H9 (cell line): ENCODE data around the gene PTPRN2. TPM values are rescaled to one million over a fixed set of nuclear protein-coding genes. Genes with fewer than 3 reads are reported as not detected.

Experiments
- DNase-seq: peaks from one replicate; pipeline ENCODE4 v3.0.0-alpha.2; 2017
- H2AFZ ChIP-seq: one replicate; pipeline ENCODE4 v1.6.1; 2013; ENCODE audit warnings: mild to moderate bottlenecking, low read length, control low read depth, moderate library complexity
- H2AK5ac ChIP-seq: 2 replicates; pipeline ENCODE4 v1.6.1; 2013; ENCODE audit warnings: low read length, control low read depth, mixed read lengths; ENCODE audit not compliant: insufficient read length
- H2BK120ac ChIP-seq: one replicate; pipeline ENCODE4 v1.6.1; 2013; ENCODE audit warnings: low read depth, mild to moderate bottlenecking, low read length, control low read depth, inconsistent platforms; ENCODE audit not compliant: poor library complexity, severe bottlenecking
- H2BK12ac ChIP-seq: 2 replicates; pipeline ENCODE4 v1.6.1; 2013; ENCODE audit warnings: low read length, control low read depth, mixed read lengths, low read depth; ENCODE audit not compliant: insufficient read length
- H2BK15ac ChIP-seq: 2 replicates; pipeline ENCODE4 v1.6.1; 2013; ENCODE audit warnings: low read depth, low read length, control low read depth
- H2BK20ac ChIP-seq: one replicate; pipeline ENCODE4 v1.6.1; 2013; ENCODE audit warnings: low read depth, mild to moderate bottlenecking, low read length, control low read depth, inconsistent platforms; ENCODE audit not compliant: poor library complexity, severe bottlenecking
- H2BK5ac ChIP-seq: 2 replicates; pipeline ENCODE4 v1.6.1; 2013; ENCODE audit warnings: low read length, control low read depth, mixed read lengths; ENCODE audit not compliant: insufficient read length
- H3K14ac ChIP-seq: 2 replicates; pipeline ENCODE4 v1.6.1; 2013; ENCODE audit warnings: low read length, control low read depth; ENCODE audit not compliant: insufficient read depth
- H3K18ac ChIP-seq: 2 replicates; pipeline ENCODE4 v1.6.1; 2013; ENCODE audit warnings: low read depth, mild to moderate bottlenecking, mixed read lengths, low read length, control low read depth; ENCODE audit not compliant: insufficient read length
- H3K23ac ChIP-seq: 2 replicates; pipeline ENCODE4 v1.6.1; 2013; ENCODE audit warnings: low read length, control low read depth, mixed read lengths, low read depth; ENCODE audit not compliant: insufficient read length
- H3K23me2 ChIP-seq: 2 replicates; pipeline ENCODE4 v1.6.1; 2013; ENCODE audit warnings: low read depth, mild to moderate bottlenecking, mixed read lengths, low read length, control low read depth; ENCODE audit not compliant: insufficient read length, poor library complexity, severe bottlenecking
- H3K27ac ChIP-seq: 2 replicates; pipeline ENCODE4 v1.5.1; 2013; ENCODE audit warnings: low read length, control low read depth, mixed read lengths, low read depth; ENCODE audit not compliant: insufficient read length
- H3K27me3 ChIP-seq: 2 replicates; pipeline ENCODE4 v1.6.1; 2013; ENCODE audit warnings: low read length, control low read depth, inconsistent platforms; ENCODE audit not compliant: insufficient read depth
- H3K4ac ChIP-seq: 2 replicates; pipeline ENCODE4 v1.6.1; 2013; ENCODE audit warnings: low read depth, mild to moderate bottlenecking, control low read depth, inconsistent platforms, low read length, moderate library complexity
- H3K4me1 ChIP-seq: 2 replicates; pipeline ENCODE4 v1.6.1; 2013; ENCODE audit warnings: low read length, control low read depth, inconsistent platforms; ENCODE audit not compliant: insufficient read depth
- H3K4me2 ChIP-seq: 2 replicates; pipeline ENCODE4 v1.6.1; 2013; ENCODE audit warnings: low read length, control low read depth, mixed read lengths; ENCODE audit not compliant: insufficient read length, insufficient read depth
- H3K56ac ChIP-seq: 2 replicates; pipeline ENCODE4 v1.6.1; 2013; ENCODE audit warnings: low read depth, mild to moderate bottlenecking, mixed read lengths, low read length, control low read depth; ENCODE audit not compliant: insufficient read length
- H3K79me1 ChIP-seq: 2 replicates; pipeline ENCODE4 v1.6.1; 2013; ENCODE audit warnings: low read depth, mild to moderate bottlenecking, moderate library complexity, low read length, control low read depth, inconsistent platforms; ENCODE audit not compliant: insufficient read depth, poor library complexity, severe bottlenecking
- H3K79me2 ChIP-seq: 2 replicates; pipeline ENCODE4 v1.6.1; 2013; ENCODE audit warnings: low read length, control low read depth, inconsistent platforms; ENCODE audit not compliant: insufficient read depth
- H3K9ac ChIP-seq: 2 replicates; pipeline ENCODE4 v1.6.1; 2013; ENCODE audit warnings: low read length, control low read depth, mixed read lengths; ENCODE audit not compliant: insufficient read length; ENCODE audit errors: extremely low read depth
- H3K9me3 ChIP-seq: one replicate; pipeline ENCODE4 v1.6.1; 2013; ENCODE audit warnings: low read depth, low read length, inconsistent platforms; ENCODE audit not compliant: control insufficient read depth
- H3T11ph ChIP-seq: one replicate; pipeline ENCODE4 v1.6.1; 2013; ENCODE audit warnings: mild to moderate bottlenecking, low read length, control low read depth, inconsistent platforms
- H4K20me1 ChIP-seq: one replicate; pipeline ENCODE4 v1.6.1; 2013; ENCODE audit not compliant: control insufficient read depth, insufficient read length, insufficient read depth
- H4K5ac ChIP-seq: 2 replicates; pipeline ENCODE4 v1.6.1; 2013; ENCODE audit warnings: low read depth, mild to moderate bottlenecking, mixed read lengths, low read length, control low read depth; ENCODE audit not compliant: insufficient read length
- H4K8ac ChIP-seq: replicated peaks from 2 replicates; pipeline ENCODE4 v1.6.1; 2013; ENCODE audit warnings: low read length, control low read depth, mixed read lengths, low read depth; ENCODE audit not compliant: insufficient read length
- H4K91ac ChIP-seq: 2 replicates; pipeline ENCODE4 v1.6.1; 2013; ENCODE audit warnings: low read depth, mild to moderate bottlenecking, moderate library complexity, mixed read lengths, low read length, control low read depth; ENCODE audit not compliant: insufficient read length
- H3K27ac Mint-ChIP-seq, 3 experiments: 2 replicates in 2 of 3; 3 replicates in 1 of 3; pipeline ENCODE4 v1.8.0; 2020 to 2021; ENCODE audit warnings: mixed read lengths in 3 of 3, mild to moderate bottlenecking in 1 of 3, moderate library complexity in 1 of 3
- H3K27me3 Mint-ChIP-seq: 2 replicates; pipeline ENCODE4 v1.8.0; 2021; ENCODE audit warnings: low read depth, mild to moderate bottlenecking, moderate library complexity, mixed read lengths
- H3K36me3 Mint-ChIP-seq, 3 experiments: 2 replicates in 2 of 3; 3 replicates in 1 of 3; pipeline ENCODE4 v1.8.0; 2020 to 2021; ENCODE audit warnings: low read depth in 3 of 3, mixed read lengths in 3 of 3; ENCODE audit not compliant: insufficient read depth in 1 of 3
- H3K4me1 Mint-ChIP-seq, 2 experiments: 2 replicates each; pipeline ENCODE4 v1.8.0; 2020; ENCODE audit warnings: mixed read lengths in 2 of 2
- H3K4me3 Mint-ChIP-seq, 2 experiments: 2 replicates in 1 of 2; 3 replicates in 1 of 2; pipeline ENCODE4 v1.8.0; 2020 to 2021; ENCODE audit warnings: mild to moderate bottlenecking in 2 of 2, mixed read lengths in 2 of 2, moderate library complexity in 1 of 2
- H3K9me3 Mint-ChIP-seq, 2 experiments: 2 replicates in 1 of 2; 3 replicates in 1 of 2; pipeline ENCODE4 v1.8.0; 2020; ENCODE audit warnings: mild to moderate bottlenecking in 2 of 2, mixed read lengths in 2 of 2, moderate library complexity in 1 of 2
- CTCF ChIP-seq: fragments of 200-600 bp; sonication (generic); conservative IDR thresholded peaks from 3 replicates; pipeline ENCODE4 v1.8.0; 2021; ENCODE audit warnings: antibody characterized with exemption, mild to moderate bottlenecking
- WGBS: extraction: QIAGEN DNeasy Blood & Tissue Kit; methylation state at CpG from one replicate; pipeline ENCODE4 v1.1.7; 2013; ENCODE audit warnings: missing lambda C conversion rate, low lambda C conversion rate, mixed read lengths; ENCODE audit not compliant: insufficient read length; ENCODE audit errors: extremely low coverage; 5-methylcytosine and 5-hydroxymethylcytosine counted together
- total RNA-seq: library from RNA; stranded (reverse); gene quantifications from 2 replicates; pipeline ENCODE4 v1.2.1, GENCODE V29; 2021

Gene PTPRN2
- total RNA-seq, 1 experiment from 2014 or later, result 5.2 TPM

- H4K8ac ChIP-seq, result no peak overlapping the region
- TF ChIP-seq CTCF, result no peak
- H3K27me3 Mint-ChIP-seq, result peaks cover 55% of the 10 kb centered on the region
Observed at GRCh38 chr7:157773361-157773760, 814.3 kb downstream of the PTPRN2 start.

More at GRCh38 chr7:157773361-157773760, 814.3 kb downstream of the PTPRN2 start:
- H3K27ac ChIP-seq, result no peak overlapping the region
- no CpG with 5 or more reads among the region's 9 CpGs for WGBS
- H3K9ac ChIP-seq, result no peak overlapping the region
- no peak overlapping the region for H2BK5ac ChIP-seq
- H3K23ac ChIP-seq, result no peak overlapping the region
- Mint-ChIP-seq H3K36me3 (peaks cover 0 to 8% (median 5%) of the 10 kb centered on the region in 3 experiments; a peak in 5 of 7 replicates), H3K27ac (no peak overlapping the region), H3K4me1 (no peaks in the 10 kb centered on the region), H3K9me3 (peaks cover 11 to 13% of the 10 kb centered on the region in 2 experiments), H3K4me3 (peak overlapping the region in 1 of 2 experiments; percentile 43; a peak in 1 of 5 replicates)
- H3K4me2 ChIP-seq, result no peak overlapping the region
- no peak overlapping the region for H2AK5ac ChIP-seq
- no peaks in the 10 kb centered on the region for H3K23me2 ChIP-seq
- H3K79me2 ChIP-seq, result no peaks in the 10 kb centered on the region
- no peaks in the 10 kb centered on the region for H3K9me3 ChIP-seq
- no peak overlapping the region for H2BK120ac ChIP-seq
- H4K91ac ChIP-seq, result no peak overlapping the region
- no peak overlapping the region for H3K14ac ChIP-seq
- no peak overlapping the region for H2BK12ac ChIP-seq
- no peak overlapping the region for H3T11ph ChIP-seq
- no peak overlapping the region for H4K5ac ChIP-seq
- H3K27me3 ChIP-seq, result no peaks in the 10 kb centered on the region
- no peak overlapping the region for H3K56ac ChIP-seq
- no peak overlapping the region for H3K18ac ChIP-seq
- no peak overlapping the region for H2BK20ac ChIP-seq
- DNase-seq, result no peak
- no peak overlapping the region for H2AFZ ChIP-seq
- no peaks in the 10 kb centered on the region for H3K4me1 ChIP-seq
- H3K79me1 ChIP-seq, result no peaks in the 10 kb centered on the region
- H2BK15ac ChIP-seq, result no peak overlapping the region
- H3K4ac ChIP-seq, result no peak overlapping the region
- H4K20me1 ChIP-seq, result no peaks in the 10 kb centered on the region
